Activated CD4-positive, alpha-beta T cell treated with anti-CD3 and anti-CD28 coated beads for 36 hours (primary cell): ENCODE measurements around the gene ELANE. TPM values are rescaled to one million over a fixed set of nuclear protein-coding genes. Genes with fewer than 3 reads are reported as not detected.
A peak's percentile ranks its signal among the peaks of the same experiment; 100 is the strongest.

Experiments
- ATAC-seq: fragments of 200-7000 bp; cut with Tn5 transposase; one replicate; pipeline ENCODE4 v1.10.0; 2021; ENCODE audit warnings: mild to moderate bottlenecking, moderate library complexity
- CTCF ChIA-PET: fragments of 350-600 bp; sonication (Branson Sonifier 250); formaldehyde crosslinking; loops from one replicate; lab custom pipeline; 2021; ENCODE audit warnings: antibody characterized with exemption; lab: Charles Lee
- POLR2A ChIA-PET: fragments of 350-600 bp; sonication (Branson Sonifier 250); formaldehyde crosslinking; loops from one replicate; lab custom pipeline; 2021; ENCODE audit warnings: antibody characterized with exemption, inconsistent platforms; lab: Charles Lee
- DNase-seq: peaks from one replicate; pipeline ENCODE4 v3.0.0-alpha.2; 2020
- H3K27ac Mint-ChIP-seq: one replicate; pipeline ENCODE4 v1.8.0; 2021; ENCODE audit warnings: mixed read lengths
- H3K27me3 Mint-ChIP-seq: one replicate; pipeline ENCODE4 v1.8.0; 2021; ENCODE audit warnings: mixed read lengths
- H3K36me3 Mint-ChIP-seq: one replicate; pipeline ENCODE4 v1.8.0; 2021; ENCODE audit warnings: low read depth, mixed read lengths
- H3K4me1 Mint-ChIP-seq: one replicate; pipeline ENCODE4 v1.8.0; 2021; ENCODE audit warnings: mixed read lengths
- H3K4me3 Mint-ChIP-seq: one replicate; pipeline ENCODE4 v1.8.0; 2021; ENCODE audit warnings: mild to moderate bottlenecking, moderate library complexity, mixed read lengths
- H3K9me3 Mint-ChIP-seq: one replicate; pipeline ENCODE4 v1.8.0; 2021; ENCODE audit warnings: low read depth, mixed read lengths
- intact Hi-C, 2 experiments: fragments of 100-400 bp; cut with DNase I in 1 of 2; cut with micrococcal nuclease in 1 of 2; formaldehyde crosslinking; loops; one replicate each; pipeline versions ENCODE4 v1.14.2 to v1.15.1; 2022 to 2024; cut with DNase I, micrococcal nuclease
- total RNA-seq, 2 experiments: library from RNA; stranded (reverse); gene quantifications; one replicate each; pipeline ENCODE4 v1.2.3, GENCODE V29; 2021

ELANE gene
- total RNA-seq, 2 experiments from 2014 or later = not detected

GRCh38 chr19:858284-858683, 6.2 kb downstream of the ELANE start:
- no peak overlapping the region for H3K4me3 Mint-ChIP-seq
- ChIA-PET POLR2A (interaction anchor here (0.7 kb wide), 1 partner anchor 20 kb away, joined by 5 read pairs; no protein-coding TSS in a partner anchor), CTCF (interaction anchor here (0.8 kb wide), 1 partner anchor 126 kb away, joined by 3 read pairs; the partner anchor contains the start of gene WDR18)
- no peak for ATAC-seq
- no peak overlapping the region for H3K27ac Mint-ChIP-seq
- no peaks in the 10 kb centered on the region for H3K36me3 Mint-ChIP-seq
- peaks cover 13% of the 10 kb centered on the region for H3K27me3 Mint-ChIP-seq
- H3K4me1 Mint-ChIP-seq = peaks cover 8% of the 10 kb centered on the region
- no peak for DNase-seq
- intact Hi-C loops = loop anchor here in 1 of 2 experiments (10.0 kb wide), 1 partner anchor 83 kb away; no protein-coding TSS in a partner anchor
- H3K9me3 Mint-ChIP-seq = no peaks in the 10 kb centered on the region

DNA sequence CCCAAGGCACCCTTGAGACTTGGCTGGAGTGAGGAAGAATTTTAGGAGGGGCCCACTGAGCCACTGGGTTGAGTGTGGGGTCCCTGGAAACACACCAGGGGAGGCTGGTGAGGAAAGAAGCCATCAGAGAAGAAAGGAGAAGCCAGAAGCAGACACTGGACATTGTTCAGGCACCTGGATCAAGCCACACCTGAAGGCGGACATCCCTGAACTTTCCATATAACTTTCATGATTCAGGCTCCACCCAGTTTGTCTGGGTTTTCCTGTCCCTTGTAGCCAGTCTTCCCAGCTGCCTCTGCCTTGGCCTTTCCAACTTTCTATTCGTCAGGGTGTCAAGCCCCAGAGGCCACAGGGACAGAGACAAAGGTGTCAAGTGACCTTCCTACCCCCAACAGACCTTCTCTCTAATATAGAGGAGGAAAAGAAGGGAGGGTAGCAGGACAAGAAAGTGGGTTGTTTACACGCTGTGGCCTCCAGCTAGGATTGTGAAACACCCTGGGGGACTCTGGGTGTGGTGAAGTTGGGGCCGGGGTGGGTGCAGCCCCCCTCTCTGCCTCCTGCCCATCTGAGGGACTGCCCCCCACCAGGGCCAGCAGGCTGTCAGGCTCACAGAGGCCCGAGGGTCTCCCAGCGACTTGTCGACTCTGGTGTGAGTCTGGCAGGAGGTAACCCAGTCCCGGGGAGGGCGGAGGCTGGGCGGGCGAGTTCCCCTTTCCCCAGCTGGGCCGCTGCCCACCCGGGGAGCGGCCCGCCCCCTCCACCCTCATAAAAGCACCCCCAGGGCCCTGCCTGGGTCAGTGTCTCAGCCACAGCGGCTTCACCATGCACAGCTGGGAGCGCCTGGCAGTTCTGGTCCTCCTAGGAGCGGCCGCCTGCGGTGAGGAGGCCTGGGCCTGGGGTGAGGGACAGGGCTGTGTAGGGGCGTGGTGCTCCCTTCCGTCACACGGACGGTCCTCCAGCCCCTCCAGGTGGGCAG, 7.1 kb downstream of the ELANE start, which contains the start of gene CFD:
CFD (plus strand) TSS at position 797 of the 976 bp plus-strand sequence; CDS start at position 823, 26 bp downstream.
- ChIA-PET POLR2A (no interaction called here), CTCF (no interaction called here)
- H3K9me3 Mint-ChIP-seq = no peaks in the 10 kb centered on the region
- H3K36me3 Mint-ChIP-seq = no peaks in the 10 kb centered on the region
- no peak for DNase-seq
- H3K27me3 Mint-ChIP-seq = peaks cover 13% of the 10 kb centered on the region
- H3K4me1 Mint-ChIP-seq = peaks cover 13% of the 10 kb centered on the region
- no peak within 1 kb of the TSS for H3K4me3 Mint-ChIP-seq
- intact Hi-C loops = loop anchor here in 1 of 2 experiments (10.0 kb wide), 1 partner anchor 84 kb away; no protein-coding TSS in a partner anchor
- no peak within 1 kb of the TSS for H3K27ac Mint-ChIP-seq
- no peak for ATAC-seq

GRCh38 chr19:861141-861755, 9.1 kb downstream of the ELANE start:
- Mint-ChIP-seq H3K36me3 (no peaks in the 10 kb centered on the region), H3K4me1 (peaks cover 13% of the 10 kb centered on the region), H3K27ac (no peak overlapping the region), H3K9me3 (no peaks in the 10 kb centered on the region), H3K27me3 (peaks cover 13% of the 10 kb centered on the region), H3K4me3 (no peak overlapping the region)
- DNase-seq = no peak
- ATAC-seq = no peak
- ChIA-PET CTCF (interaction anchor here (1.3 kb wide), 1 partner anchor 62 kb away, joined by 4 read pairs; no protein-coding TSS in a partner anchor), POLR2A (no interaction called here)
- intact Hi-C loops = no loop called here

DNA sequence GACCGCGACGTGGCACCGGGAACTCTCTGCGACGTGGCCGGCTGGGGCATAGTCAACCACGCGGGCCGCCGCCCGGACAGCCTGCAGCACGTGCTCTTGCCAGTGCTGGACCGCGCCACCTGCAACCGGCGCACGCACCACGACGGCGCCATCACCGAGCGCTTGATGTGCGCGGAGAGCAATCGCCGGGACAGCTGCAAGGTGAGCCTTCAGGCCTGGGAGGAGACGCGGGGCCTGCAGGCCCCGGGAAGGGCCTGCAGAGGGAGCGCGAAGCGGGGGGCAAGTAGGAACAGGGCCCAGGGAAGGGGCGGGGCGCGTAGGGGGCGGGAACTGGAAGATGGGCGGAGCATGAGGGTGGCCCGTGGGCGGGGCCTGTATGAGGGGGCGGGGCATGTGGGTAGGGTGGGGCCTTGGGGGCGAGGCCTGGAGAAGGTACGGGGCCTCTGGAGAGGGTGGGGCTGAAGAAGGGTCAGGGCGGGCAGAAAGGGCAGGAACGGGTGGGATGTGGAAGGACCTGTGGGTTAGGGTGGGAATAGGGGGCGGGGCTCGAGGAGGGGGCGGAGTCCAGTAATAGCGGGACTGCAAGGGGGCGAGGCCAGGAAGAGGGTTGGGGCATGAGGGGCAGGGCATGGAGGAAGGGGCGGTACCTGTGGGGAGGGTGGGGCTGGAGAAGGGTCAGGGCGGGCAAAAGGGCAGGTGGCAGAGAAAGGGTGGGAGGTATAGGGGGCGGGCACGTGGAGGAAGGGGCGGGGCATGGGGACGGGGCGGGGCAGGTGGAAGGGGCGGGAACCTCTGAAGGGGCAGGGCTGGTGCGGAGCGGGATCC, 9.9 kb downstream of the ELANE start:
- CTCF ChIA-PET = interaction anchor here (2.1 kb wide), 1 partner anchor 121 kb away, joined by 21 read pairs; the partner anchor contains the start of gene WDR18

GRCh38 chr19:862581-863314, 10.6 kb downstream of the ELANE start:
- intact Hi-C loops = loop anchor here (1.0 to 2.0 kb wide), 15 partner anchors 11 to 378 kb away; partner anchors contain the start of genes ATP5F1D (in 1 of the 2), MED16 (in 1 of the 2), POLRMT (in 1 of the 2) and PTBP1 (in 1 of the 2)

More for the DNA sequence above, 9.9 kb downstream of the ELANE start:
- Mint-ChIP-seq H3K27ac (no peak overlapping the region), H3K36me3 (no peaks in the 10 kb centered on the region), H3K9me3 (no peaks in the 10 kb centered on the region), H3K27me3 (peaks cover 13% of the 10 kb centered on the region), H3K4me1 (peaks cover 13% of the 10 kb centered on the region), H3K4me3 (peak overlapping the region; percentile 40)
- POLR2A ChIA-PET = no interaction called here
- ATAC-seq (peak; percentile 61), DNase-seq (peak; percentile 87)
- intact Hi-C loops = loop anchor here (1.0 to 2.0 kb wide), 15 partner anchors 11 to 379 kb away; partner anchors contain the start of genes ATP5F1D (in 1 of the 2), MED16 (in 1 of the 2), POLRMT (in 1 of the 2) and PTBP1 (in 1 of the 2)

GRCh38 chr19:863315-863620, 11.2 kb downstream of the ELANE start:
- DNase-seq = no peak
- Mint-ChIP-seq H3K4me1 (peaks cover 13% of the 10 kb centered on the region), H3K9me3 (no peaks in the 10 kb centered on the region), H3K4me3 (no peak overlapping the region), H3K27me3 (peaks cover 10% of the 10 kb centered on the region), H3K27ac (no peak overlapping the region), H3K36me3 (no peaks in the 10 kb centered on the region)
- ChIA-PET POLR2A (interaction anchor here (0.6 to 1.0 kb wide), 3 partner anchors 9 to 45 kb away, joined by 3 to 10 read pairs (median 4); no protein-coding TSS in a partner anchor), CTCF (interaction anchor here (0.7 to 2.1 kb wide), 14 partner anchors 14 to 478 kb away, joined by 3 to 21 read pairs (median 5); partner anchors contain the start of genes MED16, RNU6-9 and WDR18)
- intact Hi-C loops = loop anchor here (2.0 kb wide), 4 partner anchors 120 to 378 kb away; partner anchors contain the start of genes ATP5F1D (in 1 of the 2) and RNF126 (in 1 of the 2)
- no peak for ATAC-seq

More at GRCh38 chr19:862581-863314, 10.6 kb downstream of the ELANE start:
- Mint-ChIP-seq H3K27ac (no peak overlapping the region), H3K9me3 (no peaks in the 10 kb centered on the region), H3K4me3 (peak overlapping the region; percentile 40), H3K36me3 (no peaks in the 10 kb centered on the region), H3K27me3 (peaks cover 11% of the 10 kb centered on the region), H3K4me1 (peaks cover 13% of the 10 kb centered on the region)
- peak; percentile 56 for ATAC-seq
- ChIA-PET POLR2A (interaction anchor here (1.0 kb wide), 1 partner anchor 10 kb away, joined by 3 read pairs; no protein-coding TSS in a partner anchor), CTCF (interaction anchor here (0.9 to 2.1 kb wide), 8 partner anchors 30 to 180 kb away, joined by 4 to 21 read pairs (median 6); partner anchors contain the start of genes MED16, RNU6-9 and WDR18)
- peak; percentile 90 for DNase-seq

DNA sequence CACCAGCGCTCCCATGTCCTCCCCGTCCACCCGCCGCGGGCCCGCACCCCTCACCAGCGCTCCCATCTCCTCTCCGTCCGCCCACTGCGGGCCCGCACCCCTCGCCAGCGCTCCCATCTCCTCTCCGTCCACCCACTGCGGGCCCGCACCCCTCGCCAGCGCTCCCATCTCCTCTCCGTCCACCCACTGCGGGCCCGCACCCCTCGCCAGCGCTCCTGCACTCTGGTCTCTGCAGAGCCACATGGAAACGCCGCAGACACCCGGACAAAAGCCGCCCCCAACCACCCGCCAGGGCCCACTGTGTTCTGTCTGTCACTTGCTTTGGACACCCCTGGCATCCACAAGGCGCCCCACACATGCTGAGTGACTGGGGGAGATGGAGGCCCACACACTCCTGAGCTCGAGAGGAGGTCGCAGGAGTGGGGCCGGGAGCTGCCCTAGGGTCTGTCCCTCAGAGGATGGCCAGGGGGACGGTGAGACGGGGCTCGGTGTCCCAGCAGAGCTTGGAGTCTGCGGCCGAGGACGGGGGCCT, 14.7 kb downstream of the ELANE start:
- Mint-ChIP-seq H3K9me3 (no peaks in the 10 kb centered on the region), H3K36me3 (peaks cover 9% of the 10 kb centered on the region), H3K27ac (no peak overlapping the region), H3K4me1 (peaks cover 16% of the 10 kb centered on the region), H3K4me3 (no peak overlapping the region), H3K27me3 (peaks cover 3% of the 10 kb centered on the region)
- ATAC-seq (no peak), DNase-seq (no peak)
- ChIA-PET CTCF (no interaction called here), POLR2A (no interaction called here)
- intact Hi-C loops = no loop called here

- H3K4me3 Mint-ChIP-seq = no peak overlapping the region
- DNase-seq = no peak
- no peak overlapping the region for H3K27ac Mint-ChIP-seq
- H3K27me3 Mint-ChIP-seq = peaks cover 3% of the 10 kb centered on the region
- POLR2A ChIA-PET = no interaction called here
- intact Hi-C loops = no loop called here
- no peaks in the 10 kb centered on the region for H3K9me3 Mint-ChIP-seq
- CTCF ChIA-PET = no interaction called here
- peaks cover 9% of the 10 kb centered on the region for H3K36me3 Mint-ChIP-seq
- ATAC-seq = no peak
- H3K4me1 Mint-ChIP-seq = peaks cover 21% of the 10 kb centered on the region
Measured at GRCh38 chr19:867301-867793, 15.2 kb downstream of the ELANE start.

DNA sequence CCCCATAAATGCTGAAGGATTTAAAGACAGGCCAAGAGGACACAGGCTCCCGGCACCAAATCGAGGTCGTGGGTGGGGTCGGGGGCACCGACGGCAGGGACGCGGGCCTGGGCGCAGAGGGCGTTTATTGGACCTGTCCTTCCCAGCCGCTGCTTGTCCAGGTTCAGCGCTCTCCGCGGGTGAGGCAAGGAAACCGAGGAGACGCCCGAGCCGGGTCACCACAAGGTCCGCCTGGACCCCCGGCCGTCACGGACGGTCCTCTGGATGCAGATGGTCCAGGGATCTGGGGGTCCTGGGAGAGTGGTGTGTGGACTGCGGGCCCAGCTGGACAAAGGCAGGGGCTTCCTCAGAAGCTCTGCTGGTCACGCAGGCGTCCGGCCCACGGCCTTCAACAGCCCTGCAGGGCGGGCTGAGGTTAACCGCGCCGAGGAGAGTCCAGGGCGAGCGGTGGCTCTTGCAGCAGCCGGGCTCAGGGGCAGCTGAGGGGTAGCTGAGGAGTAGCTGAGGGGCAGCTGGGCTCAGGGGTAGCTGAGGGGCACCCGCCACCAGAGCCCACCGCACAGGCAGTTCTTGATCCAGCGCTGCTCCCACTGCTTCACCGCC, 15.9 kb downstream of the ELANE start:
- peaks cover 20% of the 10 kb centered on the region for H3K4me1 Mint-ChIP-seq
- intact Hi-C loops = no loop called here
- no peaks in the 10 kb centered on the region for H3K27me3 Mint-ChIP-seq
- H3K27ac Mint-ChIP-seq = no peak overlapping the region
- DNase-seq (no peak), ATAC-seq (no peak)
- H3K4me3 Mint-ChIP-seq = no peak overlapping the region
- ChIA-PET POLR2A (no interaction called here), CTCF (no interaction called here)
- peaks cover 9% of the 10 kb centered on the region for H3K36me3 Mint-ChIP-seq
- H3K9me3 Mint-ChIP-seq = no peaks in the 10 kb centered on the region
